ENCODE results near the gene CDK2AP2.

Gene CDK2AP2

GRCh38 chr11:67524480-67524808, 16.5 kb upstream of the CDK2AP2 start:
- DNase-seq (ENCODE audit: low read depth in 1 of 2, low spot score in 1 of 2) = no peak
- Histone ChIP-seq H3K27ac (replicated peaks) (no peak overlapping the region), H3K27me3 (ENCODE audit: insufficient read depth, poor library complexity, severe bottlenecking) (no peaks in the 10 kb centered on the region), H3K4me3 (replicated peaks; ENCODE audit: insufficient read depth, low read length) (no peak overlapping the region)
- no peak for TF ChIP-seq CTCF (IDR thresholded peaks at IDR 0.05; ENCODE audit: insufficient read depth, low read length)
- TF ChIP-seq POLR2AphosphoS5 (IDR thresholded peaks at IDR 0.05; ENCODE audit: low read depth) = no peak

- Histone ChIP-seq H3K27ac (replicated peaks) (no peak overlapping the region), H3K4me3 (replicated peaks; ENCODE audit: insufficient read depth, low read length) (no peak overlapping the region), H3K27me3 (ENCODE audit: insufficient read depth, poor library complexity, severe bottlenecking) (no peaks in the 10 kb centered on the region)
- no peak for DNase-seq (ENCODE audit: low read depth in 1 of 2, low spot score in 1 of 2)
- TF ChIP-seq REST (IDR thresholded peaks at IDR 0.05; ENCODE audit: insufficient replicate concordance, low read depth) (no peak), SPI1 (IDR thresholded peaks at IDR 0.05; ENCODE audit: borderline replicate concordance, low read depth) (no peak), POLR2AphosphoS5 (IDR thresholded peaks at IDR 0.05; ENCODE audit: low read depth) (no peak), CTCF (IDR thresholded peaks at IDR 0.05; ENCODE audit: insufficient read depth, low read length) (no peak), GABPA (IDR thresholded peaks at IDR 0.05; ENCODE audit: low read depth) (no peak)
These were observed 15.9 kb upstream of the CDK2AP2 start for GRCh38 chr11:67523556-67524479.

- TF ChIP-seq GABPA (IDR thresholded peaks at IDR 0.05; ENCODE audit: low read depth) (no peak), POLR2AphosphoS5 (IDR thresholded peaks at IDR 0.05; ENCODE audit: low read depth) (no peak), REST (IDR thresholded peaks at IDR 0.05; ENCODE audit: insufficient replicate concordance, low read depth) (no peak), SPI1 (IDR thresholded peaks at IDR 0.05; ENCODE audit: borderline replicate concordance, low read depth) (no peak), CTCF (IDR thresholded peaks at IDR 0.05; ENCODE audit: insufficient read depth, low read length) (no peak)
- H3K27me3 ChIP-seq (ENCODE audit: insufficient read depth, poor library complexity, severe bottlenecking) = no peaks in the 10 kb centered on the region
- no peak within 1 kb of the TSS for H3K27ac ChIP-seq (replicated peaks)
- no peak for DNase-seq (ENCODE audit: low read depth in 1 of 2, low spot score in 1 of 2)
- no peak within 1 kb of the TSS for H3K4me3 ChIP-seq (replicated peaks; ENCODE audit: insufficient read depth, low read length)
These were observed 15.0 kb upstream of the CDK2AP2 start, which contains the start of gene CABP2 for GRCh38 chr11:67522844-67523555. Gene CABP2, minus strand, starts transcription at chr11:67523446. Its CDS starts 120 bp downstream, at chr11:67523326.

All from HL-60 (cell line).